HepG2 (cell line): Measurements from ENCODE around the gene ZMIZ1. TPM values are rescaled to one million over a fixed set of nuclear protein-coding genes. Genes with fewer than 3 reads are reported as not detected.

Experiments
- ATAC-seq: fragments of 200-7000 bp; cut with Tn5 transposase; 3 replicates; pipeline ENCODE4 v1.9.1; 2020; ENCODE audit warnings: mild to moderate bottlenecking, moderate library complexity
- BruUV-seq: library from RNA; stranded (reverse); fragments of 400-500 nt; replicated peaks from 2 replicates; lab custom pipeline; 2021; lab: Mats Ljungman, UMichigan
- CTCF ChIA-PET: fragments of 300-600 bp; formaldehyde crosslinking; extraction: SDS; loops from one replicate; lab custom pipeline; 2021; ENCODE audit warnings: low total read pairs, inconsistent platforms, low intra/inter-chr PET ratio; lab: Yijun Ruan, JAX
- POLR2A ChIA-PET: fragments of 350-600 bp; sonication (Branson Sonifier 250); formaldehyde crosslinking; loops from one replicate; lab custom pipeline; 2020; ENCODE audit warnings: antibody characterized with exemption, inconsistent platforms; lab: Yijun Ruan, JAX
- DNase-seq: peaks from one replicate; pipeline ENCODE4 v3.0.0-alpha.2; 2015; ENCODE audit warnings: low spot score
- FAIRE-seq: peaks from 3 replicates; lab custom pipeline; 2011; peaks lifted over from hg19 to GRCh38; lab: Jason Lieb, UNC
- H2AFZ ChIP-seq: one replicate; pipeline ENCODE4 v1.6.1; 2011; ENCODE audit warnings: low read length, inconsistent platforms
- H3K27ac ChIP-seq: fragments of 300-600 bp; 3 replicates; pipeline ENCODE4 v1.8.0; 2011; ENCODE audit warnings: mixed run types, mild to moderate bottlenecking, mixed read lengths, low read length, inconsistent platforms; ENCODE audit not compliant: insufficient read depth; ENCODE audit errors: extremely low read length
- H3K27me3 ChIP-seq, 2 experiments: fragments of 200-600 bp in 1 of 2; 2 replicates in 1 of 2; 3 replicates in 1 of 2; pipeline versions ENCODE4 v1.6.0 to v1.8.0; 2011; ENCODE audit warnings: low read length in 2 of 2, mild to moderate bottlenecking in 2 of 2, moderate library complexity in 2 of 2, inconsistent platforms in 1 of 2; ENCODE audit not compliant: insufficient read depth in 2 of 2, control insufficient read depth in 1 of 2
- H3K36me3 ChIP-seq, 2 experiments: fragments of 200-600 bp in 1 of 2; replicated peaks in 1 of 2; 2 replicates in 1 of 2; 3 replicates in 1 of 2; pipeline versions ENCODE4 v1.5.1 to v1.8.0; 2011; ENCODE audit warnings: low read length in 2 of 2, inconsistent platforms in 1 of 2; ENCODE audit not compliant: insufficient read depth in 2 of 2, control insufficient read depth in 1 of 2
- H3K4me1 ChIP-seq: 2 replicates; pipeline ENCODE4 v1.5.1; 2012; ENCODE audit warnings: low read length, inconsistent platforms; ENCODE audit not compliant: insufficient read depth
- H3K4me2 ChIP-seq: 2 replicates; pipeline ENCODE4 v1.6.0; 2011; ENCODE audit warnings: low read depth, low read length, inconsistent platforms
- H3K4me3 ChIP-seq, 3 experiments: fragments of 200-600 bp in 1 of 3; sonication (generic), shearing (Covaris generic) in 1 of 3; replicated peaks in 1 of 3; 2 replicates each; pipeline ENCODE4 v1.5.1; 2011 to 2016; ENCODE audit warnings: low read length in 3 of 3, inconsistent platforms in 2 of 3, low read depth in 2 of 3, mild to moderate bottlenecking in 2 of 3, control low read depth in 1 of 3, mixed read lengths in 1 of 3; ENCODE audit not compliant: insufficient read depth in 1 of 3
- H3K79me2 ChIP-seq: one replicate; pipeline ENCODE4 v1.6.1; 2011; ENCODE audit warnings: low read length, inconsistent platforms; ENCODE audit not compliant: insufficient read depth
- H3K9ac ChIP-seq: 2 replicates; pipeline ENCODE4 v1.6.0; 2011; ENCODE audit warnings: mild to moderate bottlenecking, low read depth, low read length, inconsistent platforms; ENCODE audit not compliant: insufficient read depth
- H3K9me3 ChIP-seq: 2 replicates; pipeline ENCODE4 v1.5.1; 2012; ENCODE audit warnings: mild to moderate bottlenecking, low read length
- H4K20me1 ChIP-seq: 2 replicates; pipeline ENCODE4 v1.6.0; 2011; ENCODE audit warnings: inconsistent platforms, mild to moderate bottlenecking, low read length, moderate library complexity; ENCODE audit not compliant: insufficient read depth
- ARNTL ChIP-seq: sonication (generic); formaldehyde crosslinking; IDR thresholded peaks from 2 replicates; pipeline ENCODE4 v1.4.0; 2020; ENCODE audit warnings: mild to moderate bottlenecking, missing genetic modification reagents
- ATF1 ChIP-seq: IDR thresholded peaks from 2 replicates; pipeline ENCODE4 v1.6.1; 2016; ENCODE audit warnings: mild to moderate bottlenecking, control low read depth
- EZH2 ChIP-seq: conservative IDR thresholded peaks from 2 replicates; pipeline ENCODE4 v1.6.1; 2012; ENCODE audit warnings: mild to moderate bottlenecking, low read depth, low read length, moderate library complexity
- MAF1 ChIP-seq: sonication (generic); formaldehyde crosslinking; IDR thresholded peaks from 2 replicates; pipeline ENCODE4 v1.5.0; 2020; ENCODE audit warnings: missing genetic modification reagents, borderline replicate concordance
- PLRG1 ChIP-seq: fragments of 450-650 bp; conservative IDR thresholded peaks from 2 replicates; pipeline ENCODE4 v1.6.1; 2016
- TAF1 ChIP-seq: sonication (generic); formaldehyde crosslinking; IDR thresholded peaks from 2 replicates; pipeline ENCODE4 v1.4.0; 2020; ENCODE audit warnings: missing genetic modification reagents
- TARDBP ChIP-seq: sonication (generic); formaldehyde crosslinking; IDR thresholded peaks from 2 replicates; pipeline ENCODE4 v1.8.0; 2022; ENCODE audit warnings: mild to moderate bottlenecking, missing genetic modification reagents
- TOE1 ChIP-seq: sonication (generic); formaldehyde crosslinking; IDR thresholded peaks from 2 replicates; pipeline ENCODE4 v1.4.0; 2020; ENCODE audit warnings: mild to moderate bottlenecking, missing genetic modification reagents
- U2AF2 ChIP-seq: fragments of 200-400 bp; formaldehyde crosslinking; IDR thresholded peaks from 2 replicates; pipeline ENCODE4 v1.6.1; 2017; ENCODE audit warnings: low read depth, mild to moderate bottlenecking, low read length
- ZBTB38 ChIP-seq: sonication (generic); formaldehyde crosslinking; IDR thresholded peaks from 2 replicates; pipeline ENCODE4 v1.5.1; 2020; ENCODE audit warnings: mild to moderate bottlenecking, missing genetic modification reagents
- ZNF34 ChIP-seq: sonication (generic); formaldehyde crosslinking; IDR thresholded peaks from 2 replicates; pipeline ENCODE4 v1.4.0; 2020; ENCODE audit warnings: mild to moderate bottlenecking, missing genetic modification reagents, borderline replicate concordance
- ZNF615 ChIP-seq: sonication (generic); formaldehyde crosslinking; IDR thresholded peaks from 2 replicates; pipeline ENCODE4 v1.5.0; 2020; ENCODE audit warnings: mild to moderate bottlenecking, missing genetic modification reagents, borderline replicate concordance
- ZNF619 ChIP-seq: sonication (generic); formaldehyde crosslinking; IDR thresholded peaks from 2 replicates; pipeline ENCODE4 v1.4.0; 2020; ENCODE audit warnings: mild to moderate bottlenecking, missing genetic modification reagents
- WGBS: methylation state at CpG from one replicate; pipeline ENCODE4 v1.1.6; 2017; ENCODE audit warnings: low lambda C conversion rate; 5-methylcytosine and 5-hydroxymethylcytosine counted together
- in situ Hi-C: cut with HindIII; loops from 2 replicates; pipeline ENCODE4 v1.10.0; 2017; ENCODE audit warnings: low pct_unique_long_range_greater_than_20kb; ENCODE audit not compliant: extremely low pct_ligation_motif_present
- intact Hi-C: fragments of 100-400 bp; cut with micrococcal nuclease; formaldehyde crosslinking; loops from one replicate; pipeline ENCODE4 v1.10.0; 2022; ENCODE audit not compliant: unreplicated experiment
- polyA plus RNA-seq, 8 experiments: library from polyadenylated mRNA; depleted of rRNA in 3 of 8; stranded (reverse) in 7 of 8; unstranded in 1 of 8; fragments of >200 nt; fragmentation: Illumina TruSeq in 4 of 8; extraction: Trizol in 4 of 8; gene quantifications; 2 replicates each; pipeline versions ENCODE4 v1.2.1 to v1.2.3, GENCODE V29; 2011 to 2016; ENCODE audit warnings: low read depth in 4 of 8, missing spikeins in 1 of 8, mixed read lengths in 1 of 8; ENCODE audit not compliant: insufficient read depth in 1 of 8
- total RNA-seq, 5 experiments: library from RNA; depleted of rRNA; stranded (reverse); fragments of >200 nt; fragmentation: Illumina TruSeq; extraction: Trizol; gene quantifications; 2 replicates each; pipeline ENCODE4 v1.2.3, GENCODE V29; 2016; ENCODE audit warnings: low read depth in 1 of 5
- TF ChIP-seq, protein P1 (sequence below): sonication (generic); formaldehyde crosslinking; IDR thresholded peaks from 2 replicates; pipeline ENCODE4 v1.8.1; 2023; ENCODE audit warnings: mild to moderate bottlenecking, missing genetic modification reagents
- TF ChIP-seq, protein P2 (sequence below): sonication (generic); formaldehyde crosslinking; IDR thresholded peaks from 2 replicates; pipeline ENCODE4 v1.5.0; 2020; ENCODE audit warnings: missing genetic modification reagents
- TF ChIP-seq, protein P3 (sequence below): sonication (generic); formaldehyde crosslinking; conservative IDR thresholded peaks from 2 replicates; pipeline ENCODE4 v1.4.0; 2020; ENCODE audit warnings: missing genetic modification reagents
- TF ChIP-seq, protein P4 (sequence below), 2 experiments: sonication (generic) in 1 of 2; formaldehyde crosslinking in 1 of 2; IDR thresholded peaks; 2 replicates each; pipeline versions ENCODE4 v1.4.0 to v1.6.1; 2018 to 2020; ENCODE audit warnings: missing genetic modification reagents in 2 of 2, borderline replicate concordance in 1 of 2, low read depth in 1 of 2, mild to moderate bottlenecking in 1 of 2, missing biosample characterization in 1 of 2
- TF ChIP-seq, protein P5 (sequence below): IDR thresholded peaks from 2 replicates; pipeline ENCODE4 v1.6.1; 2016; ENCODE audit warnings: missing compliant biosample characterization, missing genetic modification reagents, borderline replicate concordance

The ZMIZ1 gene
- total and polyA plus RNA-seq, 2 of the 13 experiments (the other 11 are each of a cell fraction or from before 2014, with no cell fraction given) = 5.3 to 10.2 TPM

DNA sequence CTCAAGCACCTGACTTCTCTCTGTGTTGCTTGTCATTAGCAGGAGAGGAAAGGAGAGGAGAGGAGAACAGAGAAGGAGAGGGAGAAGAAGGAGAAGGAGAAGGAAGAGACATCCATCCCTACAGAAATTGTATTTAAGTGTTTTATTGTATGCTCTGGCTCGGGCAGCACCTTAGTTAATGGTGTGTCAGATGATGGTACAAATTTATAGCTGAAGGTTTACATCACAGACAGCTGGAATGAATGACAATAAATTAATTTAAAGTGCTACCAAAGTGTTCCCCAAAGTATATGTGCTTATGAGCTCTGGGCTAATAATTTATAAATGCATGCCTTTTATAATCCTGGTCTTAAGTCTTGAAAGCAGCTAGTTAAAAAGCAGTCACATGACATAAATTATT, 38.1 kb upstream of the ZMIZ1 start:
- ATAC-seq (no peak), DNase-seq (no peak), FAIRE-seq (no peak)
- no peak overlapping the region for H3K4me3 ChIP-seq
- no TSS peak for BruUV-seq
- in situ Hi-C loops (no loop called here), intact Hi-C loops (no loop called here)
- no peaks in the 10 kb centered on the region for H4K20me1 ChIP-seq
- H3K79me2 ChIP-seq = no peaks in the 10 kb centered on the region
- no peak overlapping the region for H3K9ac ChIP-seq
- ChIA-PET CTCF (no interaction called here), POLR2A (no interaction called here)
- H3K4me2 ChIP-seq = no peak overlapping the region
- no peak overlapping the region for H3K27ac ChIP-seq
- 0% methylated on average over 1 of the region's 1 CpG for WGBS
- peaks cover 15% of the 10 kb centered on the region for H3K4me1 ChIP-seq
- no peaks in the 10 kb centered on the region for H3K36me3 ChIP-seq
- H2AFZ ChIP-seq = no peak overlapping the region
- H3K27me3 ChIP-seq = peaks cover 1 to 28% of the 10 kb centered on the region in 2 experiments; a peak in 4 of 5 replicates
- no peaks in the 10 kb centered on the region for H3K9me3 ChIP-seq
- no peak for TF ChIP-seq TOE1 (CRISPR knock-in tag)
- no peak for TF ChIP-seq ATF1 (CRISPR knock-in tag)
- TF ChIP-seq EZH2 = no peak
- no peak for TF ChIP-seq ZNF615 (CRISPR knock-in tag)
- no peak for TF ChIP-seq ZNF34
- TF ChIP-seq ZBTB38 (CRISPR knock-in tag) = no peak
- TF ChIP-seq, protein P1, sequence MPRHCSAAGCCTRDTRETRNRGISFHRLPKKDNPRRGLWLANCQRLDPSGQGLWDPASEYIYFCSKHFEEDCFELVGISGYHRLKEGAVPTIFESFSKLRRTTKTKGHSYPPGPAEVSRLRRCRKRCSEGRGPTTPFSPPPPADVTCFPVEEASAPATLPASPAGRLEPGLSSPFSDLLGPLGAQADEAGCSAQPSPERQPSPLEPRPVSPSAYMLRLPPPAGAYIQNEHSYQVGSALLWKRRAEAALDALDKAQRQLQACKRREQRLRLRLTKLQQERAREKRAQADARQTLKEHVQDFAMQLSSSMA (CRISPR knock-in tag) = no peak
- no peak for TF ChIP-seq TARDBP
- TF ChIP-seq TAF1 (CRISPR knock-in tag) = no peak
- TF ChIP-seq, protein P2, sequence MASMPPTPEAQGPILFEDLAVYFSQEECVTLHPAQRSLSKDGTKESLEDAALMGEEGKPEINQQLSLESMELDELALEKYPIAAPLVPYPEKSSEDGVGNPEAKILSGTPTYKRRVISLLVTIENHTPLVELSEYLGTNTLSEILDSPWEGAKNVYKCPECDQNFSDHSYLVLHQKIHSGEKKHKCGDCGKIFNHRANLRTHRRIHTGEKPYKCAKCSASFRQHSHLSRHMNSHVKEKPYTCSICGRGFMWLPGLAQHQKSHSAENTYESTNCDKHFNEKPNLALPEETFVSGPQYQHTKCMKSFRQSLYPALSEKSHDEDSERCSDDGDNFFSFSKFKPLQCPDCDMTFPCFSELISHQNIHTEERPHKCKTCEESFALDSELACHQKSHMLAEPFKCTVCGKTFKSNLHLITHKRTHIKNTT (CRISPR knock-in tag) = no peak
- TF ChIP-seq, protein P3, sequence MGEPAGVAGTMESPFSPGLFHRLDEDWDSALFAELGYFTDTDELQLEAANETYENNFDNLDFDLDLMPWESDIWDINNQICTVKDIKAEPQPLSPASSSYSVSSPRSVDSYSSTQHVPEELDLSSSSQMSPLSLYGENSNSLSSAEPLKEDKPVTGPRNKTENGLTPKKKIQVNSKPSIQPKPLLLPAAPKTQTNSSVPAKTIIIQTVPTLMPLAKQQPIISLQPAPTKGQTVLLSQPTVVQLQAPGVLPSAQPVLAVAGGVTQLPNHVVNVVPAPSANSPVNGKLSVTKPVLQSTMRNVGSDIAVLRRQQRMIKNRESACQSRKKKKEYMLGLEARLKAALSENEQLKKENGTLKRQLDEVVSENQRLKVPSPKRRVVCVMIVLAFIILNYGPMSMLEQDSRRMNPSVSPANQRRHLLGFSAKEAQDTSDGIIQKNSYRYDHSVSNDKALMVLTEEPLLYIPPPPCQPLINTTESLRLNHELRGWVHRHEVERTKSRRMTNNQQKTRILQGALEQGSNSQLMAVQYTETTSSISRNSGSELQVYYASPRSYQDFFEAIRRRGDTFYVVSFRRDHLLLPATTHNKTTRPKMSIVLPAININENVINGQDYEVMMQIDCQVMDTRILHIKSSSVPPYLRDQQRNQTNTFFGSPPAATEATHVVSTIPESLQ (CRISPR knock-in tag) = no peak
- TF ChIP-seq, protein P4, sequence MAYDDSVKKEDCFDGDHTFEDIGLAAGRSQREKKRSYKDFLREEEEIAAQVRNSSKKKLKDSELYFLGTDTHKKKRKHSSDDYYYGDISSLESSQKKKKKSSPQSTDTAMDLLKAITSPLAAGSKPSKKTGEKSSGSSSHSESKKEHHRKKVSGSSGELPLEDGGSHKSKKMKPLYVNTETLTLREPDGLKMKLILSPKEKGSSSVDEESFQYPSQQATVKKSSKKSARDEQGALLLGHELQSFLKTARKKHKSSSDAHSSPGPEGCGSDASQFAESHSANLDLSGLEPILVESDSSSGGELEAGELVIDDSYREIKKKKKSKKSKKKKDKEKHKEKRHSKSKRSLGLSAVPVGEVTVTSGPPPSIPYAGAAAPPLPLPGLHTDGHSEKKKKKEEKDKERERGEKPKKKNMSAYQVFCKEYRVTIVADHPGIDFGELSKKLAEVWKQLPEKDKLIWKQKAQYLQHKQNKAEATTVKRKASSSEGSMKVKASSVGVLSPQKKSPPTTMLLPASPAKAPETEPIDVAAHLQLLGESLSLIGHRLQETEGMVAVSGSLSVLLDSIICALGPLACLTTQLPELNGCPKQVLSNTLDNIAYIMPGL (CRISPR knock-in tag; IDR thresholded peaks at IDR 0.05; ENCODE audit: borderline replicate concordance in 1 of 2, low read depth in 1 of 2) = no peak
- TF ChIP-seq, protein P5, sequence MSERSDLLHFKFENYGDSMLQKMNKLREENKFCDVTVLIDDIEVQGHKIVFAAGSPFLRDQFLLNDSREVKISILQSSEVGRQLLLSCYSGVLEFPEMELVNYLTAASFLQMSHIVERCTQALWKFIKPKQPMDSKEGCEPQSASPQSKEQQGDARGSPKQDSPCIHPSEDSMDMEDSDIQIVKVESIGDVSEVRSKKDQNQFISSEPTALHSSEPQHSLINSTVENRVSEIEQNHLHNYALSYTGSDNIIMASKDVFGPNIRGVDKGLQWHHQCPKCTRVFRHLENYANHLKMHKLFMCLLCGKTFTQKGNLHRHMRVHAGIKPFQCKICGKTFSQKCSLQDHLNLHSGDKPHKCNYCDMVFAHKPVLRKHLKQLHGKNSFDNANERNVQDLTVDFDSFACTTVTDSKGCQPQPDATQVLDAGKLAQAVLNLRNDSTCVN = no peak
- TF ChIP-seq ARNTL (CRISPR knock-in tag) = no peak
- no peak for TF ChIP-seq MAF1 (CRISPR knock-in tag)
- TF ChIP-seq ZNF619 (CRISPR knock-in tag) = no peak
- no peak for TF ChIP-seq PLRG1
- no peak for TF ChIP-seq U2AF2
